ENCODE results near the gene ANXA10. TPM values are rescaled to one million over a fixed set of nuclear protein-coding genes. Genes with fewer than 3 reads are reported as not detected.
"Not testable (repeated sequence)": the region's sequence is repeated elsewhere in the genome, so short reads cannot be mapped to it uniquely, and the experiment has no call there.

Gene ANXA10
- total RNA-seq, 2 donors from 2014 or later: not detected

GRCh38 chr4:168129046-168129772, 36.9 kb downstream of the ANXA10 start:
- Histone ChIP-seq H3K4me3 (no peak overlapping the region), H3K27ac (no peak overlapping the region), H3K9me3 (no peaks in the 10 kb centered on the region), H3K36me3 (no peaks in the 10 kb centered on the region), H3K27me3 (no peaks in the 10 kb centered on the region), H3K4me1 (no peaks in the 10 kb centered on the region)
- DNase-seq (ENCODE audit: low spot score): no peak
- no peak for TF ChIP-seq CTCF (IDR thresholded peaks at IDR 0.05)

- H3K27ac ChIP-seq: no peak overlapping the region
- H3K4me3 ChIP-seq: no peak overlapping the region
- no peaks in the 10 kb centered on the region for H3K27me3 ChIP-seq
- H3K36me3 ChIP-seq: no peaks in the 10 kb centered on the region
- no peak for TF ChIP-seq CTCF (IDR thresholded peaks at IDR 0.05)
- H3K4me1 ChIP-seq: no peaks in the 10 kb centered on the region
- no peak for DNase-seq (ENCODE audit: low spot score)
- no peaks in the 10 kb centered on the region for H3K9me3 ChIP-seq
These were observed 37.5 kb downstream of the ANXA10 start for GRCh38 chr4:168129802-168130201.

GRCh38 chr4:168131196-168131595, 38.9 kb downstream of the ANXA10 start:
- no peaks in the 10 kb centered on the region for H3K9me3 ChIP-seq
- no peaks in the 10 kb centered on the region for H3K36me3 ChIP-seq
- DNase-seq (ENCODE audit: low spot score): no peak
- H3K27ac ChIP-seq: no peak overlapping the region
- H3K4me1 ChIP-seq: no peaks in the 10 kb centered on the region
- TF ChIP-seq CTCF (IDR thresholded peaks at IDR 0.05): no peak
- H3K4me3 ChIP-seq: no peak overlapping the region
- no peaks in the 10 kb centered on the region for H3K27me3 ChIP-seq

GRCh38 chr4:168134651-168135050, 42.3 kb downstream of the ANXA10 start:
- H3K9me3 ChIP-seq: no peaks in the 10 kb centered on the region
- no peaks in the 10 kb centered on the region for H3K27me3 ChIP-seq
- no peaks in the 10 kb centered on the region for H3K4me1 ChIP-seq
- DNase-seq (ENCODE audit: low spot score): no peak
- no peak overlapping the region for H3K4me3 ChIP-seq
- no peak for TF ChIP-seq CTCF (IDR thresholded peaks at IDR 0.05)
- no peaks in the 10 kb centered on the region for H3K36me3 ChIP-seq
- H3K27ac ChIP-seq: no peak overlapping the region

GRCh38 chr4:168135860-168136259, 43.5 kb downstream of the ANXA10 start:
- H3K4me3 ChIP-seq, H3K27ac ChIP-seq: not testable (repeated sequence)

GRCh38 chr4:168137695-168138094, 45.4 kb downstream of the ANXA10 start:
- H3K27ac ChIP-seq; H3K4me1 ChIP-seq; H3K4me3 ChIP-seq; H3K36me3 ChIP-seq; H3K27me3 ChIP-seq; DNase-seq (ENCODE audit: low spot score); H3K9me3 ChIP-seq: not testable (repeated sequence)

More at GRCh38 chr4:168135860-168136259, 43.5 kb downstream of the ANXA10 start:
- H3K27me3 ChIP-seq; H3K4me1 ChIP-seq; H3K9me3 ChIP-seq; DNase-seq (ENCODE audit: low spot score); H3K36me3 ChIP-seq: not testable (repeated sequence)

- Histone ChIP-seq H3K27ac (no peak overlapping the region), H3K27me3 (no peaks in the 10 kb centered on the region), H3K36me3 (no peaks in the 10 kb centered on the region), H3K4me3 (no peak overlapping the region), H3K4me1 (no peaks in the 10 kb centered on the region), H3K9me3 (no peaks in the 10 kb centered on the region)
- no peak for TF ChIP-seq CTCF (IDR thresholded peaks at IDR 0.05)
- no peak for DNase-seq (ENCODE audit: low spot score)
These were observed 45.8 kb downstream of the ANXA10 start for GRCh38 chr4:168138143-168138542.
